GM12878 (cell line): ENCODE results near the gene PEX6. TPM values are rescaled to one million over a fixed set of nuclear protein-coding genes. Genes with fewer than 3 reads are reported as not detected.

ENCODE experiments used
- BCL11A ChIP-seq: IDR thresholded peaks from 2 replicates; pipeline ENCODE4 v1.6.1; 2011; ENCODE audit warnings: low read depth, low read length
- CBFB ChIP-seq: IDR thresholded peaks from 2 replicates; pipeline ENCODE4 v1.6.1; 2016; ENCODE audit warnings: antibody characterized with exemption, low read depth
- CBX5 ChIP-seq: sonication (generic); IDR thresholded peaks from 2 replicates; pipeline ENCODE4 v1.6.1; 2016; ENCODE audit warnings: low read depth, moderate library complexity, mild to moderate bottlenecking, inconsistent platforms
- CHD1 ChIP-seq: IDR thresholded peaks from 2 replicates; pipeline ENCODE4 v1.6.1; 2012; ENCODE audit warnings: low read depth, low read length, improper control_type of control experiment
- CREB1 ChIP-seq: IDR thresholded peaks from 2 replicates; pipeline ENCODE4 v1.6.1; 2012; ENCODE audit warnings: low read depth, mild to moderate bottlenecking, inconsistent platforms
- CREM ChIP-seq: IDR thresholded peaks from 2 replicates; pipeline ENCODE4 v1.6.1; 2014; ENCODE audit warnings: antibody characterized with exemption, low read depth
- EP300 ChIP-seq, 2 experiments: fragments of 150-350 bp in 1 of 2; IDR thresholded peaks; 2 replicates each; pipeline ENCODE4 v1.6.1; 2011 to 2012; ENCODE audit warnings: low read depth in 2 of 2, low read length in 2 of 2, borderline replicate concordance in 1 of 2, improper control_type of control experiment in 1 of 2, inconsistent platforms in 1 of 2; ENCODE audit not compliant: control insufficient read depth in 1 of 2
- ETV6 ChIP-seq, 2 experiments: fragments of 450-650 bp in 1 of 2; IDR thresholded peaks in 1 of 2; conservative IDR thresholded peaks in 1 of 2; 2 replicates each; pipeline ENCODE4 v1.6.1; 2014; ENCODE audit warnings: antibody characterized with exemption in 1 of 2, borderline replicate concordance in 1 of 2, low read depth in 1 of 2, mild to moderate bottlenecking in 1 of 2, moderate library complexity in 1 of 2
- IKZF1 ChIP-seq: fragments of 450-650 bp; conservative IDR thresholded peaks from 2 replicates; pipeline ENCODE4 v1.6.1; 2017; ENCODE audit warnings: antibody characterized with exemption, mild to moderate bottlenecking
- MEF2B ChIP-seq: fragments of 450-650 bp; IDR thresholded peaks from 2 replicates; pipeline ENCODE4 v1.6.1; 2018; ENCODE audit warnings: mild to moderate bottlenecking, moderate library complexity; ENCODE audit not compliant: partially characterized antibody, poor library complexity, severe bottlenecking
- MYB ChIP-seq: fragments of 150-350 bp; IDR thresholded peaks from 2 replicates; pipeline ENCODE4 v1.6.1; 2014; ENCODE audit warnings: mild to moderate bottlenecking, low read depth, low read length, borderline replicate concordance
- NBN ChIP-seq: fragments of 450-650 bp; IDR thresholded peaks from 2 replicates; pipeline ENCODE4 v1.6.1; 2016
- RELB ChIP-seq: fragments of 450-650 bp; IDR thresholded peaks from 2 replicates; pipeline ENCODE4 v1.6.1; 2017; ENCODE audit warnings: low read depth, mild to moderate bottlenecking, moderate library complexity
- REST ChIP-seq: IDR thresholded peaks from 2 replicates; pipeline ENCODE4 v1.6.1; 2012; ENCODE audit warnings: mild to moderate bottlenecking, low read depth, low read length
- SP1 ChIP-seq: IDR thresholded peaks from one replicate; pipeline ENCODE4 v1.6.1; 2011; ENCODE audit warnings: low read depth, low read length
- STAT1 ChIP-seq: fragments of 450-650 bp; conservative IDR thresholded peaks from 2 replicates; pipeline ENCODE4 v1.6.1; 2014; ENCODE audit warnings: antibody characterized with exemption, mild to moderate bottlenecking
- STAT3 ChIP-seq: IDR thresholded peaks from 2 replicates; pipeline ENCODE4 v1.6.1; 2011; ENCODE audit warnings: low read depth, low read length, improper control_type of control experiment
- YBX1 ChIP-seq: fragments of 450-650 bp; IDR thresholded peaks from 2 replicates; pipeline ENCODE4 v1.6.1; 2016; ENCODE audit warnings: antibody characterized with exemption
- ZNF274 ChIP-seq: IDR thresholded peaks from one replicate; pipeline ENCODE4 v1.8.0; 2011; ENCODE audit not compliant: insufficient read length, insufficient read depth
- ZNF384 ChIP-seq: IDR thresholded peaks from 2 replicates; pipeline ENCODE4 v1.6.1; 2012; ENCODE audit warnings: low read depth, mild to moderate bottlenecking, low read length, improper control_type of control experiment, borderline replicate concordance
- polyA plus RNA-seq, 11 experiments: library from polyadenylated mRNA; depleted of rRNA in 4 of 11; unstranded in 6 of 11; stranded (reverse) in 5 of 11; fragments of >200 nt; fragmentation: Nextera tagmentation in 4 of 11; fragmentation: Illumina TruSeq in 1 of 11; extraction: Ambion mirVana in 4 of 11; extraction: Trizol in 1 of 11; gene quantifications; 1 replicate in 1 of 11; 2 replicates in 10 of 11; pipeline versions ENCODE4 v1.2.1 to v1.2.3, GENCODE V29; 2011 to 2016; ENCODE audit warnings: inconsistent platforms in 2 of 11, missing spikeins in 2 of 11, low read depth in 1 of 11
- total RNA-seq, 4 experiments: library from RNA; depleted of rRNA in 3 of 4; stranded (reverse); fragments of >200 nt in 3 of 4; fragmentation: Illumina TruSeq in 1 of 4; extraction: Trizol in 1 of 4; gene quantifications; 2 replicates each; pipeline versions ENCODE4 v1.2.1 to v1.2.3, GENCODE V29; 2013 to 2021
- TF ChIP-seq, protein P1 (sequence below): fragments of 450-650 bp; IDR thresholded peaks from 2 replicates; pipeline ENCODE4 v1.6.1; 2017; ENCODE audit warnings: mild to moderate bottlenecking, low read depth, inconsistent platforms; ENCODE audit not compliant: poor library complexity, severe bottlenecking

The PEX6 gene
- total and polyA plus RNA-seq, 10 of the 15 experiments (the other 5 are each of a cell fraction or from before 2014, with no cell fraction given) = 0.39 to 21.1 (median 7.8) TPM

DNA sequence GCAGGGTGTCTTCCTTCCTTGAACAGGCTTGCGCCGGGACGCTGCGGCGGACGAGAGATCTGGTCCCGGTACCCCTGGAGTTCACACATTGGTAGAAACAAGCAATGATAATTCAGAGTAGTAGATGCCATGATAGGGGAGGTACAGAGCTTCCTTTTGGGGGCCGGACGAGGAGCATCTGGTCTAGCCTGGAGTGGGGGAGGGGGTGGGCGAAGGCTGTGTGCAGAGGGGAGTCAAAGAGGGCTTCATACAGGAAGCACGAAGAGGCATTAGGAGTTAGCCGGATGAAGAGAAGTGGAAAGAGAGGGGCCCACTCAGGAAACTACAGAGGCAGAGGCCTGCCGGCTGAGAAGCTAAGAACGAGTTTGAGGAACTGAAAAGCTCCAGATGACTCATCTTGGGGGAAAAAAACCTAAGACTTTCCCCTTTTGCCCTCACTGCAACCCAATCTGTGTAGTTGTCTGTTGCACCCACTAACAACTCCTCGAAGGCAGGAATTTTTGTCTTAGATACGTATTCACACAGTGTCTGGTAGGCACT, 49.1 kb downstream of the PEX6 start (continued):
- TF ChIP-seq, protein P1, sequence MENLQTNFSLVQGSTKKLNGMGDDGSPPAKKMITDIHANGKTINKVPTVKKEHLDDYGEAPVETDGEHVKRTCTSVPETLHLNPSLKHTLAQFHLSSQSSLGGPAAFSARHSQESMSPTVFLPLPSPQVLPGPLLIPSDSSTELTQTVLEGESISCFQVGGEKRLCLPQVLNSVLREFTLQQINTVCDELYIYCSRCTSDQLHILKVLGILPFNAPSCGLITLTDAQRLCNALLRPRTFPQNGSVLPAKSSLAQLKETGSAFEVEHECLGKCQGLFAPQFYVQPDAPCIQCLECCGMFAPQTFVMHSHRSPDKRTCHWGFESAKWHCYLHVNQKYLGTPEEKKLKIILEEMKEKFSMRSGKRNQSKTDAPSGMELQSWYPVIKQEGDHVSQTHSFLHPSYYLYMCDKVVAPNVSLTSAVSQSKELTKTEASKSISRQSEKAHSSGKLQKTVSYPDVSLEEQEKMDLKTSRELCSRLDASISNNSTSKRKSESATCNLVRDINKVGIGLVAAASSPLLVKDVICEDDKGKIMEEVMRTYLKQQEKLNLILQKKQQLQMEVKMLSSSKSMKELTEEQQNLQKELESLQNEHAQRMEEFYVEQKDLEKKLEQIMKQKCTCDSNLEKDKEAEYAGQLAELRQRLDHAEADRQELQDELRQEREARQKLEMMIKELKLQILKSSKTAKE = peak; percentile 95
- TF ChIP-seq CREM = peak; percentile 87
- TF ChIP-seq REST = peak; percentile 45; the same call in 1 of the 2 replicates
- TF ChIP-seq YBX1 = no peak
- TF ChIP-seq CHD1 = peak; percentile 79; the same call in 1 of the 2 replicates
- no peak for TF ChIP-seq ZNF274
- peak in 1 of 2 experiments; percentile 99; a peak in 2 of 4 replicates for TF ChIP-seq ETV6 (conservative IDR thresholded peaks at IDR 0.05 in 1 of 2, IDR thresholded peaks at IDR 0.05 in 1 of 2; ENCODE audit: borderline replicate concordance in 1 of 2, low read depth in 1 of 2)
- TF ChIP-seq SP1 = peak; percentile 85
- peak; percentile 77 for TF ChIP-seq MEF2B
- TF ChIP-seq ZNF384 = peak; percentile 92
- TF ChIP-seq CREB1 = no peak; the same call in 1 of the 2 replicates
- TF ChIP-seq BCL11A = peak; percentile 98
- peak; percentile 92 for TF ChIP-seq RELB
- TF ChIP-seq IKZF1 = peak; percentile 97
- TF ChIP-seq STAT3 = 0 out of 2 replicates have a peak, but pooled peaks have one; percentile 79
- TF ChIP-seq NBN = peak; percentile 97
- TF ChIP-seq CBX5 = peak; percentile 51; the same call in 1 of the 2 replicates
- TF ChIP-seq STAT1 = no peak
- peak; percentile 87 to 99 for TF ChIP-seq EP300 (IDR thresholded peaks at IDR 0.05; ENCODE audit: borderline replicate concordance in 1 of 2, control insufficient read depth in 1 of 2, low read depth in 2 of 2, low read length in 2 of 2)
- peak; percentile 70 for TF ChIP-seq MYB
- TF ChIP-seq CBFB = 0 out of 2 replicates have a peak, but pooled peaks have one; percentile 47
